Measurements from ENCODE around the gene TMX2. TPM values are rescaled to one million over a fixed set of nuclear protein-coding genes. Genes with fewer than 3 reads are reported as not detected.

TMX2 gene
- total RNA-seq, 1 experiment from 2014 or later = 91.3 TPM

- Mint-ChIP-seq H3K27me3 (ENCODE audit: low read depth) (no peaks in the 10 kb centered on the region), H3K9me3 (peaks cover 3 to 4% of the 10 kb centered on the region in 2 experiments; a peak in 4 of 5 replicates), H3K36me3 (ENCODE audit: insufficient read depth in 1 of 3, low read depth in 3 of 3) (peaks cover 12 to 16% (median 15%) of the 10 kb centered on the region in 3 experiments), H3K4me3 (peak within 1 kb of the TSS; percentile 100), H3K4me1 (peaks cover 13 to 22% of the 10 kb centered on the region in 2 experiments), H3K27ac (peak within 1 kb of the TSS; percentile 99 to 100 (median 100))
- no peak within 1 kb of the TSS for H2BK20ac ChIP-seq (ENCODE audit: low read depth, low read length, poor library complexity, severe bottlenecking)
- WGBS (ENCODE audit: extremely low coverage, insufficient read length, low lambda C conversion rate) = no CpG with 5 or more reads among the region's 51 CpGs
- H2BK5ac ChIP-seq (ENCODE audit: insufficient read length, low read length) = peak within 1 kb of the TSS; percentile 15
- DNase-seq = peak; percentile 98
- H3K23ac ChIP-seq (ENCODE audit: insufficient read length, low read depth, low read length) = no peak within 1 kb of the TSS
- no peak within 1 kb of the TSS for H4K8ac ChIP-seq (replicated peaks; ENCODE audit: insufficient read length, low read depth, low read length)
- no peaks in the 10 kb centered on the region for H3K27me3 ChIP-seq (ENCODE audit: insufficient read depth, low read length)
- H2BK12ac ChIP-seq (ENCODE audit: insufficient read length, low read depth, low read length) = no peak within 1 kb of the TSS
- H3T11ph ChIP-seq (ENCODE audit: low read length) = no peak within 1 kb of the TSS
- TF ChIP-seq CTCF (conservative IDR thresholded peaks at IDR 0.05) = no peak
- peak within 1 kb of the TSS; percentile 94 for H3K14ac ChIP-seq (ENCODE audit: insufficient read depth, low read length)
- H3K79me1 ChIP-seq (ENCODE audit: insufficient read depth, low read depth, low read length, poor library complexity, severe bottlenecking) = no peaks in the 10 kb centered on the region
- no peak within 1 kb of the TSS for H3K56ac ChIP-seq (ENCODE audit: insufficient read length, low read depth, low read length)
- H3K4me1 ChIP-seq (ENCODE audit: insufficient read depth, low read length) = no peaks in the 10 kb centered on the region
- H3K23me2 ChIP-seq (ENCODE audit: insufficient read length, low read depth, low read length, poor library complexity, severe bottlenecking) = no peaks in the 10 kb centered on the region
- H2BK15ac ChIP-seq (ENCODE audit: low read depth, low read length) = no peak within 1 kb of the TSS
- H3K27ac ChIP-seq (ENCODE audit: insufficient read length, low read depth, low read length) = peak within 1 kb of the TSS; percentile 13
- peak within 1 kb of the TSS; percentile 74 for H3K4me2 ChIP-seq (ENCODE audit: insufficient read depth, insufficient read length, low read length)
- H4K91ac ChIP-seq (ENCODE audit: insufficient read length, low read depth, low read length) = no peak within 1 kb of the TSS
- H3K9me3 ChIP-seq (ENCODE audit: control insufficient read depth, low read depth, low read length) = no peaks in the 10 kb centered on the region
- H4K20me1 ChIP-seq (ENCODE audit: control insufficient read depth, insufficient read depth, insufficient read length) = no peaks in the 10 kb centered on the region
- H3K4ac ChIP-seq (ENCODE audit: low read depth, low read length) = no peak within 1 kb of the TSS
- H3K79me2 ChIP-seq (ENCODE audit: insufficient read depth, low read length) = peaks cover 21% of the 10 kb centered on the region; the same call in 1 of the 2 replicates
- no peak within 1 kb of the TSS for H2AK5ac ChIP-seq (ENCODE audit: insufficient read length, low read length)
- H3K9ac ChIP-seq (ENCODE audit: extremely low read depth, insufficient read length, low read length) = peak within 1 kb of the TSS; percentile 96
- H3K18ac ChIP-seq (ENCODE audit: insufficient read length, low read depth, low read length) = peak within 1 kb of the TSS; percentile 87
- H4K5ac ChIP-seq (ENCODE audit: insufficient read length, low read depth, low read length) = peak within 1 kb of the TSS; percentile 17
- no peak within 1 kb of the TSS for H2AFZ ChIP-seq (ENCODE audit: low read length)
- no peak within 1 kb of the TSS for H2BK120ac ChIP-seq (ENCODE audit: low read depth, low read length, poor library complexity, severe bottlenecking)
Measured at GRCh38 chr11:57711414-57712255, 758 bp upstream of the TMX2 start, which contains the start of gene MED19. MED19 (minus strand) TSS chr11:57712215; CDS start chr11:57712179, 36 bp downstream.

All from H9 (cell line).